NOMO-1 treated with DMSO at 0.1 percent for 48 hours (cell line): ENCODE measurements around the gene GABBR2.
A peak's percentile ranks its signal among the peaks of the same experiment; 100 is the strongest.
"Not testable (repeated sequence)": the region's sequence is repeated elsewhere in the genome, so short reads cannot be mapped to it uniquely, and the experiment has no call there.

Source experiments
- DNase-seq: peaks from one replicate; lab custom pipeline; 2025; ENCODE audit not compliant: unreplicated experiment; lab: John Stamatoyannopoulos, UW

GABBR2 gene

DNA sequence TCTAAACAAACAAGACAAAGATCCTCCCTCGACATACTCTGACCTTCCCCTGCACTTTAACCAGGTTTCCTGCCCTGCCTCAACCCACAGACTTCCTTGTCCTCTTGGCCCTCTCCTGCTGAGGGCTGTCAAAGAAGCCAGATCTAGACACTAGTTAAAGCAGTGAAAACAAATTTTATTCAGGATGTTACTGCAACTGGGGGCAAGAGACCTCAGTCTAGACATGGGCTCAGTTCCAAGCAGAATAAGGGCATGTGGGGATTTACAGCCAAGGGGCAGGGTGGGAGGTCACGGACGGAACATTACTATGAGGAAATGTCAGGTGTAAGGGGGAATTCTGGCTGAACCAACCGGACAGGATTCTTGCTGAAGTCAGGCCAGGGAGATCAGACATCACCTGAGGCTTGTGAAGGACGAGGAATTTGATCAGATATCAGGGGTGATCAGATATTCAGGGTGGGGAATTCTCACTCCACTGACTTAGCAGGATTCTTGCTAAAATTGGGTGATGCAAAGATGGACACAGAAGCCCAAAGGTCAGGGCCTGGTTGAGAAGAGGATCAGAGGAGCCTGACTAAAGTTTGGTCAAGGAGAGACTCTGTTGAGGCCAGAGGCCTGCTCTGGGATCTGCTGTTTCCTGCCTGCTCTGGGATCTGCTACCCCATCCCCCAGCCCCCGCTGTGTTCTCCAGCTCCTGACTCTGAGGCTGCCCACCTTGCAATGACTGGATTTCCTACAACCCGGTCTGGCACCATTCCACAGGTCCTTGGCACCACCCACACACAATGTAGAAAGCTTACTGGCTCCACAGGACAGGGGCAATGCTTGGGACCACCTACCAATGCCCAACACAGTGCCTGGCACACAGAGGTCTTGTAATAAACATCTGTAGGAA, 21.5 kb downstream of the GABBR2 start:
- DNase-seq, result no peak

GRCh38 chr9:98684816-98685215, 23.9 kb downstream of the GABBR2 start:
- DNase-seq, result not testable (repeated sequence)

DNA sequence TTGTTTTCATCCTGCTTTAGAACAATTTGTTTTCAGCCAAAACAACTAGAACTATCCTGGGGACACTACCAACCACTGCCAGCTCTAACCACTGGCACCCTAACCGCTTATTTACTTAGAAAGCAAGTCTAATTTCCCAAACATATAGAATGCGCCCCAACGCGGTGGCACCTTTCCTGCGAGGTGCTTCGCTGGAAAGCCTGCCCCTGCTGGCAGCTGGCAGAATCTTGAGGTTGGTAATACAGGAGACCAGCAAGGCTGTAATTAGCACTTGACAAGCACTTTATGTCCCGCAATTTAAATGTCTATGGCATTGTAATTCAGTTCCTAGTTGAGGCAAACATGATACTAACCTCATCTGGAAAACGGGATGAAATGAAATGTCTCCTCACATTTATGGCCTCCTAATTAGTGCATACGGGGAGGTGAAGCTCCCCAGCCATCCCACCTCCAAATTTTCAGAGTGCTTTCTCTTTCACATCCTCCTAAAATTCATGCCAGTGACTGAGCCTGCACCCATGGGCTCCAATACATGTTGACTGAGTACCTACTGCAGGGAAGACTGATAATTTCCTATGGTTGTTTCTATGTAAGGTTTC, 30.4 kb downstream of the GABBR2 start:
- no peak for DNase-seq

DNA sequence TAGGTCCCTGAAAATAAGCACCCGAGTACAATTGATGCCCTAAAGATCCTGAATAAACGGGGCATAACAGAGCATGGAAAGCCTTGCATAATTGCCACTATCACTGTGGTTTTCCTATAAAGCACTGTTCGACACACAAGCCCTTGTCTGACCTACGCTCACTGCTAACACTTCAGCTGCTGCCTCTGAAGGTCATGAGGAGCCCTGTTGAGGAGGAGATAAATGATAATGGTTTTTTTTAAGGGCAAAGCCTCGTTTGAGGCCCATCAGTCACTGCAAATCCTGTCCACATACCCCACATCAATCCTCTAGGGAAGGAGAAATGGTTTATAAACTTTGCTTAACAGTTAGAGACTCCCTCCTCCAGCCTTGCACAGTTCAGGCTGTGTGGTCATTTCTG, 35.1 kb downstream of the GABBR2 start:
- DNase-seq, result no peak

GRCh38 chr9:98667005-98667640, 41.6 kb downstream of the GABBR2 start:
- DNase-seq, result no peak

- no peak for DNase-seq
These were observed 43.2 kb downstream of the GABBR2 start for GRCh38 chr9:98665501-98665900.

GRCh38 chr9:98660541-98660940, 48.2 kb downstream of the GABBR2 start:
- DNase-seq, result peak; percentile 54

DNA sequence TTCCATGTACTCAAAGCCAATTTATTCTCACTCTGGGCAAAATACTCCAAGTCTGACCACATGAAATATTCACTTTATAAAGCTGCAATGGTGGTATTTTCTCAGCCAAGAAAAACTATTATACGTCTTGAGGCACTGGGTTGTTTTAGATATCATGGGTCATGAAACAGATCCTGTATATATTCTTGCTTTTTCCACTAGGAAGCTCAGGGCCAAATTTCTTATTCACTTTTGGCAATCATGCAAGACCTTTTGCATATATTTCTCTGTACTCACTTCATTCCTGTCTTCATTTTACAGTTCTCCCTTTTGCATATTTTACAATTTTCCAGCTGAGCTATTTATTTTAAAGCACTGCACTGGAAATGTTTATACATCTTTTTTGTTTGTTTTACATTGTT, 49.8 kb downstream of the GABBR2 start:
- DNase-seq, result no peak

DNA sequence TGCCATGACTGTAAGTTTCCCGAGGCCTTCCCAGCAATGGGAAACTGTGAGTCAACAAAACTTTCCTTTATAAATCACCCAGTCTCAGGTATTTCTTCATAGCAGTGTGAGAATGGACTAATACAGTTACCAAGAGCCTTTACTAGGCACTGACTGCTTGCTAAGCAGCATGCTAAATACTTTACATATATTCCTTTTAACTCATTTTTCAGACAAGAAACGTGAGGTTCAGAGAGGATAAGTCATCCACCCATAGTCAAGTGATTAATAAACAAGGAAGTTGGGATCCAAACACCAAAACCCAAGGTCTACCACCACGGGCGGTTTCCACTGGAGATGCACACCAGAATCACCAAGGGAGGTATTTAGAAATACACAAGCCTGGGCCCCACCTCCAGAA, 50.8 kb downstream of the GABBR2 start:
- DNase-seq, result no peak

DNA sequence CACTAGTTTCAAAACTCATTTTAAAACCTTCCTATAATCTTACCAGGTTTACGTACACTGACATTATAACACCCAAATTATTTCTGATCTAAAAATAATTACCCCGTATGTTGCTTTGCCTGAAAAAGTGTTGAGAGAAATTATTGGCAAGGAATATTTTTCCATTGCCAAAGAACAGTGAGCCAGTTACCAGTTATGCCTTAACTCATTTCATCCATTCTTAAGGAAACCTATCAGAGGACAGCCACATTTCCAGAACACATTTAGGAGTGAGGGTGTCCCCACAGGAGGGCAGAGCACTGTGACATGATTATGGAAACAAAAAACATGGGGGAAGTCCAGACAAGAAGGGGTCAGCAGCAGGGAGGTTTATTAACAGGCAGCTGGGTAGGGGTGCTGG, 52.2 kb downstream of the GABBR2 start:
- DNase-seq, result no peak

GRCh38 chr9:98655428-98655827, 53.3 kb downstream of the GABBR2 start:
- DNase-seq, result not testable (repeated sequence)

DNA sequence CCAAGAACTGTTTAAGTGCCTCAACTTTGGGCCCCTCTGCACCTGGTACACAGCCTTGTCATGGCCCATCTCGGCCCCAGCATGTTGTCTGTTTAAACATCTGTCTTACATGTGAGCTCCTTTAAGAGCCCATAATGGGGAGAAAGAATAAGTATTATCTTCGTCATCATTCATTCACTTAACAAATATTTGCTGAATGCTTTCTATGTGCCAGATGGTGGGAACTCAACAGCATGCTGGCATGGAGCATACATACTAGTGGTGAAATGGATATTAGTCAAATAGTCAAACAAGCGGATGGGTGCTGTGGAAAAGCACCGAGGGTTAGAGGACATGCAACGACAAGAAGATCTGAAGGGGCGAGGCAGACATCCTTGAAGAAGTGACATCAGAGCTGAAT, 54.5 kb downstream of the GABBR2 start:
- no peak for DNase-seq

DNA sequence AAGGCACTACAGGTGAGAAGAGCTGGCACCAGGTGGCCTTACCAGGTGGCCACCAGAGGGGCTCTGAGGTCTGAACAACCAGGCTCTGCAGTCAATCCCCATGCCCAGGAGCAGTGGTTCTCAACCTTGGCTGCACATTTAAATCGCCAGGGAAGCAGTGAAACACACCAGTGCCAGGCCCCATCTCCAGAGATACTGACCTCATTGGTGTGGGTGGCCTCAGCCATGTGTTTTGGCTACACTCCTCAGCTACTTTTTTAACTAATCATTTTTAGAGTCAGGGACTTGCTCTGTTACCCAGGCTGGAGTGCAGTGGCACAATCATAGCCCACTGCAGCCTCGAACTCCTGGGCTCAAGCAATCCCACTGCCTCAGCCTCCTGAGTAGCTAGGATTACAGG, 56.0 kb downstream of the GABBR2 start:
- DNase-seq, result no peak

DNA sequence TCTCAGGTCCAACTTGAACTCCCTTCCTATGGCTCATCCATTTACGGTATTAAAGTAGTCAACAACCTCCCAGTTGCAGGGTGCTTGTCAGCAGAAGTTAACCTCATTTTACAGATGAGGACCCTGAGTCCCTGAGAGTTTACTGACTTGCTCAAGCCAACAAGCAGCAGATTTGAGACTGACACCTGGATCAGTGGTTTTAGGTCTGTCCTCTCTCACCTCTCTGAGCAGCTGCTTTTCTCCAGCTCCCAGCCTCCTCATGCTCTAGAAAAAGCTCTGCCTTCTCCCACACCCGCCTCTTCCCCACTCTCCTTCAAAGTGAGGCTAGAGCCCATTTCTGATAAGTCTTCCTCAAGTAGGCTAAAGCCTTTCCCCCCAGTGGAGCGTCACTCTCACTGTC, 56.4 kb downstream of the GABBR2 start:
- no peak for DNase-seq

GRCh38 chr9:98647236-98647635, 61.5 kb downstream of the GABBR2 start:
- DNase-seq, result no peak

GRCh38 chr9:98644011-98644410, 64.7 kb downstream of the GABBR2 start:
- no peak for DNase-seq

GRCh38 chr9:98642661-98643312, 65.9 kb downstream of the GABBR2 start:
- no peak for DNase-seq

DNA sequence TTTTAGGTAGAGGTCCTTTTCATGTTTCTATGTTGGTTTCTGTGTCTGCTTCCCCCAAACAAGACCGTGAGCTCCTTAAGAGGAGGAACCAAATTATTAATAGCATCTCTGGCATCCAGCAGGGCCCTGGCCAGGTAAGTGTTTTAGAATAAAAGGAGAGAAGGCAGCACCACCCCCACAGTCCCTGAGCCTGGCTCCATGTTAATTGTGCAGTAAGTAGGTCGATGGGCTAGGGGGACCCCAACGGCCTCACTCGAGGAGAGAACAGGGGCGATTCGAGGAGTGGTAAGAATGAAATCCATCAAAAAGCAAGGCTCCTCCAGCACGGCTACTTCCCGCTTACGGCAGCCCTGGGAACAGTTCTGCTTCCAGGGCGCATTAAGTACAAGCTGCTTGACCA, 67.0 kb downstream of the GABBR2 start:
- no peak for DNase-seq

- DNase-seq, result no peak
These were observed 68.3 kb downstream of the GABBR2 start for GRCh38 chr9:98640394-98640793.

- no peak for DNase-seq
These were observed 69.6 kb downstream of the GABBR2 start for GRCh38 chr9:98639133-98639532.

- no peak for DNase-seq
These were observed 71.4 kb downstream of the GABBR2 start for GRCh38 chr9:98637381-98637780.

GRCh38 chr9:98635374-98635773, 73.4 kb downstream of the GABBR2 start:
- no peak for DNase-seq
